Kidney tubule cell (primary cell): ENCODE data around the gene COL1A1.

ENCODE experiments used
- DNase-seq: peaks from one replicate; pipeline ENCODE4 v3.0.0-alpha.2; 2018; ENCODE audit warnings: low spot score

Gene COL1A1

GRCh38 chr17:50171371-50172071 lies 29.9 kb downstream of the COL1A1 start:
- DNase-seq, result no peak

GRCh38 chr17:50170662-50171370 lies 30.6 kb downstream of the COL1A1 start:
- peak; percentile 57 for DNase-seq

GRCh38 chr17:50169881-50170459 lies 31.5 kb downstream of the COL1A1 start:
- no peak for DNase-seq

- peak; percentile 66 for DNase-seq
These were observed 32.2 kb downstream of the COL1A1 start for GRCh38 chr17:50169121-50169764.

- no peak for DNase-seq
These were observed 33.1 kb downstream of the COL1A1 start for GRCh38 chr17:50168319-50168718.

GRCh38 chr17:50167371-50167770 lies 34.1 kb downstream of the COL1A1 start:
- DNase-seq, result no peak

GRCh38 chr17:50166518-50167181 lies 34.8 kb downstream of the COL1A1 start:
- no peak for DNase-seq

GRCh38 chr17:50165867-50166517 lies 35.4 kb downstream of the COL1A1 start, which contains the start of gene SGCA:
Gene SGCA, plus strand, starts transcription at chr17:50166005. Its CDS starts 36 bp downstream, at chr17:50166041.
- no peak for DNase-seq

GRCh38 chr17:50165466-50165865 lies 36.0 kb downstream of the COL1A1 start:
- no peak for DNase-seq

GRCh38 chr17:50165066-50165465 lies 36.4 kb downstream of the COL1A1 start:
- no peak for DNase-seq

GRCh38 chr17:50164697-50164988 lies 36.8 kb downstream of the COL1A1 start:
- DNase-seq, result no peak

- no peak for DNase-seq
These were observed 37.4 kb downstream of the COL1A1 start for GRCh38 chr17:50163843-50164696.

GRCh38 chr17:50162466-50163254 lies 38.8 kb downstream of the COL1A1 start:
- no peak for DNase-seq

GRCh38 chr17:50161911-50162288 lies 39.5 kb downstream of the COL1A1 start:
- no peak for DNase-seq

GRCh38 chr17:50161023-50161910 lies 40.2 kb downstream of the COL1A1 start:
- DNase-seq, result peak; percentile 86

GRCh38 chr17:50157891-50158290 lies 43.5 kb downstream of the COL1A1 start:
- DNase-seq, result no peak

GRCh38 chr17:50155115-50155819 lies 46.2 kb downstream of the COL1A1 start:
- no peak for DNase-seq

- no peak for DNase-seq
These were observed 46.8 kb downstream of the COL1A1 start for GRCh38 chr17:50154604-50155003.
